ENCODE measurements around the gene KIF26A.

DNA sequence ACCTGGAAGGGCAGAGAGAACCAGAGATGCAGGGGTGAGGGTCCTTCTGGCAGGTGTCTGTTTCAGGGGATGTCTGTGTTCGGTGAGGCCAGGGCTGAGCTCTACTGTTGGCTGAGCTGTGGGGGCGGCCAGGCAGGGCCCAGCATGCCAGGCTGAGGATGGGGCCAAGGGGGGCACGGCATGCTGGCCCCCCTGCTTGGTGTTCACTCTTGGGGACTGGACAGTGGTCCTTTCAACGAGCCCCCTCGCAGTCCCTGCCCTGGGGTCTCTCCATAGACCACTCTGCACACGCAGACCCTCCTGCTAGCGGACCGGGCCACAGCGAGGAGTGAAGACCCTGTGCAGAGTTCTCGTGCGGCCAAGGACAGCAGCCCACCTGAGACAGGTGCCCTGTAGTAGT lies 56.3 kb downstream of the KIF26A start:
- TF ChIP-seq, protein P1, sequence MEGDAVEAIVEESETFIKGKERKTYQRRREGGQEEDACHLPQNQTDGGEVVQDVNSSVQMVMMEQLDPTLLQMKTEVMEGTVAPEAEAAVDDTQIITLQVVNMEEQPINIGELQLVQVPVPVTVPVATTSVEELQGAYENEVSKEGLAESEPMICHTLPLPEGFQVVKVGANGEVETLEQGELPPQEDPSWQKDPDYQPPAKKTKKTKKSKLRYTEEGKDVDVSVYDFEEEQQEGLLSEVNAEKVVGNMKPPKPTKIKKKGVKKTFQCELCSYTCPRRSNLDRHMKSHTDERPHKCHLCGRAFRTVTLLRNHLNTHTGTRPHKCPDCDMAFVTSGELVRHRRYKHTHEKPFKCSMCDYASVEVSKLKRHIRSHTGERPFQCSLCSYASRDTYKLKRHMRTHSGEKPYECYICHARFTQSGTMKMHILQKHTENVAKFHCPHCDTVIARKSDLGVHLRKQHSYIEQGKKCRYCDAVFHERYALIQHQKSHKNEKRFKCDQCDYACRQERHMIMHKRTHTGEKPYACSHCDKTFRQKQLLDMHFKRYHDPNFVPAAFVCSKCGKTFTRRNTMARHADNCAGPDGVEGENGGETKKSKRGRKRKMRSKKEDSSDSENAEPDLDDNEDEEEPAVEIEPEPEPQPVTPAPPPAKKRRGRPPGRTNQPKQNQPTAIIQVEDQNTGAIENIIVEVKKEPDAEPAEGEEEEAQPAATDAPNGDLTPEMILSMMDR (IDR thresholded peaks at IDR 0.05 in 8 of 11, conservative IDR thresholded peaks at IDR 0.05 in 3 of 11), result no peak
- TF ChIP-seq POLR2A (IDR thresholded peaks at IDR 0.05), result no peak
